ENCODE measurements around the gene UNC45B. TPM values are rescaled to one million over a fixed set of nuclear protein-coding genes. Genes with fewer than 3 reads are reported as not detected.
"Not testable (repeated sequence)": the region's sequence is repeated elsewhere in the genome, so short reads cannot be mapped to it uniquely, and the experiment has no call there.

The UNC45B gene
- not detected in 2 replicates for total RNA-seq

DNA sequence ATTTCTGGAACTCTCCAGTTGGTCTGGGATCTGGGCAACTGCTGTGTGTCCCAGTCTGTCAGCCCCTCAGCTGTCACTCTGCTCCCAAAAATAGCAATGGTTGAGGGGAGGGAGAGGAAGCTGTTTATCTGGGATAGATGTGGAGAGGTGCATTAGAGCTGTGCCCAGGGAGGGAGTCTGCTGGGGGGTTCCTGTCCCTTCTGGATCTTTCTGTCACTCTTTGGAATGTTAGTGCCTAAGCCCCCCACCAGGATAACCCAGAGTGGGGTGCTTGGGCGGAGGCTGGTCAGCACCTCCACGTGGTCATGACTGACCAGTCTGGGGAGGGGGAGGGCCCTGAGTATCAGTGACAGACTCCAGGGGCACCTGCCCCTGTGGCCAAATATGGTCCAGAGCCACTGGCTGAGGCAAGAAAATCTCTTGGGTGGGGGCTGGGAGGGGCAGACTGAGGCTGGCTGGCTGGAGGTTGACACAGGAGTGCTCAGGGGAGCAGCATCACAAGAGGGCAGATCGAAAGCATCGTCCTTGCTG lies at the start of gene UNC45B:
TSS of gene UNC45B (plus strand) at position 443 of the 531 bp plus-strand sequence. CDS start 447 bp downstream, outside the sequence.
- no peak within 1 kb of the TSS for H3K27ac Mint-ChIP-seq
- no peaks in the 10 kb centered on the region for H3K9me3 Mint-ChIP-seq
- no peaks in the 10 kb centered on the region for H3K36me3 Mint-ChIP-seq (ENCODE audit: low read depth)
- H3K4me3 Mint-ChIP-seq, result no peak within 1 kb of the TSS
- no peaks in the 10 kb centered on the region for H3K4me1 Mint-ChIP-seq (ENCODE audit: low read depth)
- peaks cover 3% of the 10 kb centered on the region for H3K27me3 Mint-ChIP-seq (ENCODE audit: insufficient read depth)
- intact Hi-C loops (cut with micrococcal nuclease), result loop anchor here (10.0 kb wide), 1 partner anchor 287 kb away; the partner anchor contains the start of gene SLFN12
- no peak for DNase-seq (ENCODE audit: low spot score)

DNA sequence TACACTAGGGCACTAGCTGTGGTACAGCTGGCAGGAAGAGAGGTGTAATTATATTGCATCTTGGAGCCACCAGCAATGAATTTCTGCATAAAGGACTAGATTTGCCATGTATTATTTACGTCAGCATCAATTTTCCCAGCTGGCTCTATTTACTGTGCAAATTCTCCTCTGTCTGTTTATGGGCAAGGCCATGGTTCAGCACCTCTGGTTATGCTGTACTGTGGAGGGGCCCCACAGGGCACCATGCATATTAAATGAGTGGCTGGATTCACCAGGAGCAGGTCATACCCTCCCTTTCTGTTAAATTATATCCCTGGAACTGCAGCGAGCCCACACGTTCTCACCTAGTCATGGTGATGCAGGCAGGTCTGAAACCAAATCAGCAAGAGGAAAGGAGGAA lies 47.7 kb upstream of the UNC45B start:
- no peak for DNase-seq (ENCODE audit: low spot score)
- H3K9me3 Mint-ChIP-seq, result no peaks in the 10 kb centered on the region
- intact Hi-C loops (cut with micrococcal nuclease), result no loop called here
- no peak overlapping the region for H3K27ac Mint-ChIP-seq
- H3K36me3 Mint-ChIP-seq (ENCODE audit: low read depth), result peaks cover 27% of the 10 kb centered on the region
- no peaks in the 10 kb centered on the region for H3K27me3 Mint-ChIP-seq (ENCODE audit: insufficient read depth)
- no peak overlapping the region for H3K4me3 Mint-ChIP-seq
- H3K4me1 Mint-ChIP-seq (ENCODE audit: low read depth), result no peaks in the 10 kb centered on the region

DNA sequence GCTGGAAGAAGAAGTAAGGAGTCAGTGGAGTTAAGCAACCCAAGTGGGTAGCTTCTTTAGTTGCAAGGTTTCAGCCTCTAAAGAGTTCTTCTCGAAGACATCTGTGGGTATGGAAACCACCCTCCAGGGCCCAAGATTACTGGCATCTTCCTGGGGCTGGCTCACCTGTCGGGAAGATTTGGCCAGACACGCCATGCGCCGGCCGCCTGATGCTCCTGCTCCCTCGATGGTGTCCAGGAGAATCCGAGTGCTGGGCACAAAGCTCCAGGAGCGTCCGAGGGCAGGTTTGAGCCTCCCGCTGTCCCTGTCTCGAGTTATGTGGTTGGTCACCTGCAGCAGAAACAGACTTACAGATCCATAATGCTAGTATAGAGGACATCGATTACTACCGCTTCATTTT lies 46.6 kb upstream of the UNC45B start:
- H3K36me3 Mint-ChIP-seq (ENCODE audit: low read depth), result peaks cover 30% of the 10 kb centered on the region
- no peak for DNase-seq (ENCODE audit: low spot score)
- H3K27ac Mint-ChIP-seq, result no peak overlapping the region
- no peak overlapping the region for H3K4me3 Mint-ChIP-seq
- H3K4me1 Mint-ChIP-seq (ENCODE audit: low read depth), result no peaks in the 10 kb centered on the region
- no peaks in the 10 kb centered on the region for H3K27me3 Mint-ChIP-seq (ENCODE audit: insufficient read depth)
- H3K9me3 Mint-ChIP-seq, result no peaks in the 10 kb centered on the region
- intact Hi-C loops (cut with micrococcal nuclease), result no loop called here

GRCh38 chr17:35101725-35102124 lies 45.9 kb upstream of the UNC45B start:
- no peak for DNase-seq (ENCODE audit: low spot score)
- Mint-ChIP-seq H3K4me3 (no peak overlapping the region), H3K27ac (peak overlapping the region; percentile 34), H3K4me1 (ENCODE audit: low read depth) (no peaks in the 10 kb centered on the region), H3K27me3 (ENCODE audit: insufficient read depth) (no peaks in the 10 kb centered on the region), H3K9me3 (no peaks in the 10 kb centered on the region), H3K36me3 (ENCODE audit: low read depth) (peaks cover 35% of the 10 kb centered on the region)
- intact Hi-C loops (cut with micrococcal nuclease), result no loop called here

- Mint-ChIP-seq H3K36me3 (ENCODE audit: low read depth) (peaks cover 38% of the 10 kb centered on the region), H3K27me3 (ENCODE audit: insufficient read depth) (no peaks in the 10 kb centered on the region), H3K4me1 (ENCODE audit: low read depth) (no peaks in the 10 kb centered on the region), H3K4me3 (no peak overlapping the region), H3K9me3 (no peaks in the 10 kb centered on the region), H3K27ac (no peak overlapping the region)
- DNase-seq (ENCODE audit: low spot score), result no peak
- intact Hi-C loops (cut with micrococcal nuclease), result no loop called here
These were observed 44.3 kb upstream of the UNC45B start for GRCh38 chr17:35103271-35103670.

DNA sequence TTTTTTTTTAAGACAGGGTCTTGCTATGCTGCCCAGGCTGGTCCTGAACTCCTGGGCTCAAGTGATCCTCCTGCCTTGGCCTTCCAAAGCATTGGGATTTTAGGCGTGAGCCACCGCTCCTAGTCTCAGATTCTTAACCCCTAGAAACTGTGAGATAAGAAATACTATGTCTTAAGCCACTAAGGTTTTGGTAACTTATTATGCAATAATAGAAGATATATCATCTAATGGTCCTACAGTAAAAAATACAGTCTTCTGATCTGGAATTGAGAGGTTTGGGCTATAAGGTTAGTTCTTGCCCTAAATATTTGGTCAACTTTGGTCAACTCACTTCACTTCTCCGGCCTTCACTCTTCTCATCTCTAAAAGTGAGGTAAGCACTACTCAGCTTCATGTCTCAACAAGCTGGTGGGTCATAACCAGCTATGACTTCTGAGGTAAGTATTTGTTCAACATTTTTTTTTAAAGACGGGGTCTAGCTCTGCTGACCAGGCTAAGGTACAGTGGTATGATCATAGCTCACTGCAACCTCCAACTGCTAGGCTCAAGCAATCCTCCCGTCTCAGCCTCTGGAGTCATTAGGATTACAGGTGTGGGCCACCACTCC lies 42.7 kb upstream of the UNC45B start:
- intact Hi-C loops (cut with micrococcal nuclease), result no loop called here
- H3K36me3 Mint-ChIP-seq (ENCODE audit: low read depth), result peaks cover 34% of the 10 kb centered on the region
- H3K4me3 Mint-ChIP-seq, result no peak overlapping the region
- no peaks in the 10 kb centered on the region for H3K27me3 Mint-ChIP-seq (ENCODE audit: insufficient read depth)
- no peaks in the 10 kb centered on the region for H3K4me1 Mint-ChIP-seq (ENCODE audit: low read depth)
- H3K9me3 Mint-ChIP-seq, result no peaks in the 10 kb centered on the region
- DNase-seq (ENCODE audit: low spot score), result no peak
- H3K27ac Mint-ChIP-seq, result no peak overlapping the region

DNA sequence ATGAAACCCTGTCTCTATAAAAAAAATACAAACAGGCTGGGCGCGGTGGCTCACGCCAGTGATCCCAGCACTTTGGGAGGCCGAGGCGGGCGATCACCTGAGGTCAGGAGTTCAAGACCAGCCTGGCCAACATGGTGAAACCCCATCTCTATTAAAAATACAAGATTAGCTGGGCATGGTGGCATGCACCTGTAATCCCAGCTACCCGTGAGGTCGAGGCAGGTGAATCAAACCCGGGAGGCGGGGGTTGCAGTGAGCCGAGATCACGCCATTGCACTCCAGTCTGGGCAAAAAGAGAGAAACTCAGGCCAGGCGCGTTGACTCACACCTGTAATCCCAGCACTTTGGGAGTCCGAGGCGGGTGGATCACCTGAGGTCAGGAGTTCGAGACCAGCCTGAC lies 36.8 kb upstream of the UNC45B start:
- H3K9me3 Mint-ChIP-seq; H3K27me3 Mint-ChIP-seq (ENCODE audit: insufficient read depth); DNase-seq (ENCODE audit: low spot score); H3K4me3 Mint-ChIP-seq; intact Hi-C loops (cut with micrococcal nuclease); H3K27ac Mint-ChIP-seq: not testable (repeated sequence)
- Mint-ChIP-seq H3K36me3 (ENCODE audit: low read depth) (peaks cover 25% of the 10 kb centered on the region), H3K4me1 (ENCODE audit: low read depth) (peaks cover 19% of the 10 kb centered on the region)

GRCh38 chr17:35116845-35117244 lies 30.8 kb upstream of the UNC45B start:
- no peaks in the 10 kb centered on the region for H3K9me3 Mint-ChIP-seq
- no peak overlapping the region for H3K4me3 Mint-ChIP-seq
- no peak for DNase-seq (ENCODE audit: low spot score)
- peaks cover 13% of the 10 kb centered on the region for H3K36me3 Mint-ChIP-seq (ENCODE audit: low read depth)
- H3K27me3 Mint-ChIP-seq (ENCODE audit: insufficient read depth), result no peaks in the 10 kb centered on the region
- intact Hi-C loops (cut with micrococcal nuclease), result no loop called here
- no peak overlapping the region for H3K27ac Mint-ChIP-seq
- peaks cover 40% of the 10 kb centered on the region for H3K4me1 Mint-ChIP-seq (ENCODE audit: low read depth)

GRCh38 chr17:35117984-35118383 lies 29.6 kb upstream of the UNC45B start:
- Mint-ChIP-seq H3K27me3 (ENCODE audit: insufficient read depth) (no peaks in the 10 kb centered on the region), H3K4me3 (peak overlapping the region; percentile 88), H3K27ac (peak overlapping the region; percentile 18), H3K4me1 (ENCODE audit: low read depth) (peaks cover 36% of the 10 kb centered on the region), H3K36me3 (ENCODE audit: low read depth) (peaks cover 13% of the 10 kb centered on the region), H3K9me3 (no peaks in the 10 kb centered on the region)
- peak; percentile 16 for DNase-seq (ENCODE audit: low spot score)
- intact Hi-C loops (cut with micrococcal nuclease), result loop anchor here (1.0 kb wide), 1 partner anchor 698 kb away; no protein-coding TSS in a partner anchor

DNA sequence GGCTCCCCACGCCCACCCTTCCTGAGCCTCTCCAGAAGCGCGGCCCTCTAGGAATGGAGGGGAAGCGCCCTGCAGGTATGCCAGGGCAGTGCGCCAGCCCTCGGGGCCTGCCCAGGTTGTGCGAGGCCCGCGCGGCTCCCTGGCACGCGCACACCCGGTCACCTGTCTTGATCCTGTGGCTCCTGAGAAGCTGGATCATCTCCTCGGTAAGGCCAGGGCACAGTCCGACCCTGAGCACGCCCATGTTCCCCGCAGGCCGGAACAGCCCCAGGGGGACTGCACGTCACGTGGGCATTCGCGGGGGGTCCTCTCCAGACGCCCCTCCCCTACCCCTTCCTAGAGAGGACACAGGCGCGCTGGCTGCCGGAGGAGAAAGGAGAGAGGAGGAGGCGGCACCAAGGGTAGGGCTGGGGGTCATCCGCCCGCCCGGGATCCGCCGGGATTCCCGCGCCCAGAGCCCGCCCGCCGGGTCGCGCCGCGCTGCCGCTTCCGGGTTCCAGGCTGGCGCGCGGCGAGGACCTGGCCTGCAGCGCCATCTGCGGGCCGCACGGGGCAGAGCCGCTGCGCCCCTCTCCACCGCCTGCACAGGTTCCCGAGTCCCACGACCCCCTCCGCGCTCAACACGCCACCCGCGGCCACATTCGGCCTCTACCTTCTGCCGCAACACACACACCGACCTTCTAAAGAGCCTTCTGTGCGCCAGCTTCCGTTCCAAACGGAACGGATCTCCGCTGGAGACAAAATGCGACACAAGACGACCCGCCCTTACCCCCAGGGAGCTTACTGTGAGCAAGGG lies 28.0 kb upstream of the UNC45B start, which contains the start of gene RAD51D:
TSS of gene RAD51D (minus strand) at position 491 of the 796 bp plus-strand sequence. CDS start at position 244, 247 bp downstream.
- intact Hi-C loops (cut with micrococcal nuclease), result loop anchor here (1.0 kb wide), 7 partner anchors 30 to 577 kb away; partner anchors contain the start of genes CCT6B, LIG3 and ZNF830
- Mint-ChIP-seq H3K4me1 (ENCODE audit: low read depth) (peaks cover 31% of the 10 kb centered on the region), H3K27me3 (ENCODE audit: insufficient read depth) (no peaks in the 10 kb centered on the region), H3K27ac (peak within 1 kb of the TSS; percentile 95), H3K36me3 (ENCODE audit: low read depth) (peaks cover 13% of the 10 kb centered on the region), H3K9me3 (no peaks in the 10 kb centered on the region), H3K4me3 (peak within 1 kb of the TSS; percentile 96)
- peak; percentile 73 for DNase-seq (ENCODE audit: low spot score)

DNA sequence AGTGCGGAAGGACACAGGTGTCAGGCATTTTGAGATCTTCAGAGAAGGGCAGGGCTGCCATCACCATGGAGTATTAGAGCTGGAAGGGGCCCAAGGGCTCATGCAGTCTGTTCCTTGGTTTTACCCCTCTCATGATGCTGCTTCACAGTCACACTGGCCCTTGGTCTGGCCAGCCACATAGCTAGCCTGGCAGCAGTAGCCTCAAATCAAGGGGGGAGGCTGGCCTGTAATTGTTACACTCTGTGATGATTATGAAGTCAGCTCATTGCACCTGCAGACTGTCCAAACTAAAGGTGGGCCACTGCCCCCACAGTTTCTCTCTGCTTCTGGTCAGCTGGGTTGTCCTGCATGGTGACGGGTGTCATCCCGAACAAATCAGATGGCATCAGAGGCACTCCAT lies 26.3 kb upstream of the UNC45B start, which contains the start of gene FNDC8:
TSS of gene FNDC8 (plus strand) at position 301 of the 400 bp plus-strand sequence. CDS start at position 380, 79 bp downstream.
- Mint-ChIP-seq H3K4me3 (peak within 1 kb of the TSS; percentile 56), H3K27me3 (ENCODE audit: insufficient read depth) (no peaks in the 10 kb centered on the region), H3K36me3 (ENCODE audit: low read depth) (peaks cover 5% of the 10 kb centered on the region), H3K4me1 (ENCODE audit: low read depth) (peaks cover 16% of the 10 kb centered on the region), H3K9me3 (no peaks in the 10 kb centered on the region), H3K27ac (peak within 1 kb of the TSS; percentile 52)
- DNase-seq (ENCODE audit: low spot score), result no peak
- intact Hi-C loops (cut with micrococcal nuclease), result no loop called here

DNA sequence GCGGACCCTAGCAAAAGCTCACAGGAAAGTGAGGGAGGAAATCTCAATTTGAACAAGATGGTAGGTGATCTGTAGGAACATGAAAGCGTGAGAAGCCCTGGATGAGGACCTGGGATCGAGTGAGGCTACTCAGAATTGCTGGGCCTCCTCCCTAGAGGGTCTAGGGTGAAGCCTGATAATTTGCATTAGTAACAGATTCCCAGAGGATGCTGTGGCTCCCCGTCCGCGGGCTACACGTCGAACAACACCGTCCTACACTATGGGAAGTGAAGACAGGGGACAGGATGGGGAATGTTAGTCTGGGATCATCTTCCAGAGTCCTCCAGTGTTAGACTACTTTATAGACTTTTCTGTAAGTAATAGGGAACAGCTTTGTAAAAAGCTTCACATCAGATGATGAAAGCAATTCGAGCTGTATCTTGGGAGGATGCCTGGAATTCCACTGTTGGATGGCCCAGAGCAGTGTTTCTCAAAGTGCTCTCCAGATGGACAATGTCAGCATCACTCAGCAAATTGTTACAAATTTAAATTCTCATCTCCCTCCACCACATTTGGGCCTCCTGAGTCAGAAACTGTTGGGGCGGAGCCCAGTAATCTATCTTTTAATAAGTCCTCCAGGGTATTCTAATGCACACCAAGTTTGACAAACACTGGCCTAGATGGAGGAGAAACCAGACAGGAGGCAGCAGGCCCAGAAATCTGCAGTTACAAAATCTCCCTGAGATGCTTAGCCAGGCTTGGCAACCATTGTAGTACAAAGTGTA lies 19.7 kb upstream of the UNC45B start:
- Mint-ChIP-seq H3K4me1 (ENCODE audit: low read depth) (peaks cover 6% of the 10 kb centered on the region), H3K27me3 (ENCODE audit: insufficient read depth) (no peaks in the 10 kb centered on the region), H3K36me3 (ENCODE audit: low read depth) (peaks cover 20% of the 10 kb centered on the region), H3K27ac (no peak overlapping the region), H3K4me3 (no peak overlapping the region), H3K9me3 (no peaks in the 10 kb centered on the region)
- intact Hi-C loops (cut with micrococcal nuclease), result no loop called here
- no peak for DNase-seq (ENCODE audit: low spot score)
